ENCODE measurements around the gene ITGA2.

DNA sequence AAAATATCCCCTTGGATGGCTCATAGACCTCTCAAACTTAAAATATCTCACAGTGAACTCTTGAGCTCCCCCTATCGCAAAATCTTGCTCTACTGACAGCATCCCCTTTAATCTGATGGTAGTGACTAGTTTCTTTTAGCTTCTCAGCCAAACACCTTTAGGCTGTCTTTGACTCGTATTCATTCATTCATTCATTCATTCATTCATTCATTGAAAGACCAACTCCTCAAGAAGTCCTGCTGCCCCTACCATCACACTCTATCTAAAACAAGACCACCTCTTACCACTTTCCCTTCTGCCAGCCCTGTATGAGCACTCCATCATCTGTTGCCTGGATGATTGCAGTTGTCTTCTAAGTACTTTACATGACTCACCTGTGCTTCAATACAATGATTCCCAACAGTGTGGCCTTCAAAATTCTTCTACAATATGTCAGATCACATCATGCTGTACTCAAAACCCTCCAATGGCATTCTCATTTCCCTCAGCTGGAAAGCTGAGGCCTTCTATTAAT, 46.8 kb downstream of the ITGA2 start:
- TF ChIP-seq POLR2A (IDR thresholded peaks at IDR 0.05), result no peak
- TF ChIP-seq, protein P1, sequence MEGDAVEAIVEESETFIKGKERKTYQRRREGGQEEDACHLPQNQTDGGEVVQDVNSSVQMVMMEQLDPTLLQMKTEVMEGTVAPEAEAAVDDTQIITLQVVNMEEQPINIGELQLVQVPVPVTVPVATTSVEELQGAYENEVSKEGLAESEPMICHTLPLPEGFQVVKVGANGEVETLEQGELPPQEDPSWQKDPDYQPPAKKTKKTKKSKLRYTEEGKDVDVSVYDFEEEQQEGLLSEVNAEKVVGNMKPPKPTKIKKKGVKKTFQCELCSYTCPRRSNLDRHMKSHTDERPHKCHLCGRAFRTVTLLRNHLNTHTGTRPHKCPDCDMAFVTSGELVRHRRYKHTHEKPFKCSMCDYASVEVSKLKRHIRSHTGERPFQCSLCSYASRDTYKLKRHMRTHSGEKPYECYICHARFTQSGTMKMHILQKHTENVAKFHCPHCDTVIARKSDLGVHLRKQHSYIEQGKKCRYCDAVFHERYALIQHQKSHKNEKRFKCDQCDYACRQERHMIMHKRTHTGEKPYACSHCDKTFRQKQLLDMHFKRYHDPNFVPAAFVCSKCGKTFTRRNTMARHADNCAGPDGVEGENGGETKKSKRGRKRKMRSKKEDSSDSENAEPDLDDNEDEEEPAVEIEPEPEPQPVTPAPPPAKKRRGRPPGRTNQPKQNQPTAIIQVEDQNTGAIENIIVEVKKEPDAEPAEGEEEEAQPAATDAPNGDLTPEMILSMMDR (IDR thresholded peaks at IDR 0.05), result no peak
